ENCODE measurements around the gene TBC1D3B.

GRCh38 chr17:36135465-36135864 is 41.0 kb downstream of the TBC1D3B start:
- no peak for TF ChIP-seq EP300 (IDR thresholded peaks at IDR 0.05; ENCODE audit: borderline replicate concordance)
- TF ChIP-seq CEBPB (IDR thresholded peaks at IDR 0.05) = no peak
- TF ChIP-seq ZBTB7A (IDR thresholded peaks at IDR 0.05; ENCODE audit: low read depth) = no peak
- TF ChIP-seq REST (IDR thresholded peaks at IDR 0.05; ENCODE audit: low read depth) = no peak
- TF ChIP-seq YY1 (IDR thresholded peaks at IDR 0.05; ENCODE audit: low read depth) = no peak
- TF ChIP-seq CREB1 (IDR thresholded peaks at IDR 0.05; ENCODE audit: low read depth) = no peak
- no peak for TF ChIP-seq TAF1 (IDR thresholded peaks at IDR 0.05; ENCODE audit: low read depth)
- no peak for TF ChIP-seq USF1 (IDR thresholded peaks at IDR 0.05)
- TF ChIP-seq EGR1 (IDR thresholded peaks at IDR 0.05) = no peak
- TF ChIP-seq MAX (IDR thresholded peaks at IDR 0.05) = no peak
- TF ChIP-seq TEAD4 (IDR thresholded peaks at IDR 0.05) = no peak
